Measurements from ENCODE around the gene EFNA1. TPM values are rescaled to one million over a fixed set of nuclear protein-coding genes. Genes with fewer than 3 reads are reported as not detected.
"Not testable (repeated sequence)": the region's sequence is repeated elsewhere in the genome, so short reads cannot be mapped to it uniquely, and the experiment has no call there.

Gene EFNA1
- total RNA-seq, 2 donors from 2014 or later = 3.6 to 5.0 TPM

- TF ChIP-seq CTCF (conservative IDR thresholded peaks at IDR 0.05) = no peak
- Histone ChIP-seq H3K36me3 (ENCODE audit: control insufficient read depth, insufficient read depth, low read length) (peaks cover 12% of the 10 kb centered on the region), H3K9me3 (ENCODE audit: control insufficient read depth, low read length) (no peaks in the 10 kb centered on the region), H3K4me3 (ENCODE audit: low read length) (peak overlapping the region; percentile 97), H3K4me1 (ENCODE audit: control insufficient read depth, insufficient read depth, low read length) (peaks cover 4% of the 10 kb centered on the region), H3K27ac (ENCODE audit: low read depth, low read length) (no peak overlapping the region), H3K27me3 (ENCODE audit: control insufficient read depth, insufficient read depth, low read length, poor library complexity, severe bottlenecking) (peaks cover 8% of the 10 kb centered on the region), H3K9ac (ENCODE audit: extremely low read depth, low read length, poor library complexity, severe bottlenecking) (no peak overlapping the region)
- H3K36me3 Mint-ChIP-seq (ENCODE audit: low read depth) = peaks cover 13% of the 10 kb centered on the region
- H3K27me3 Mint-ChIP-seq (ENCODE audit: insufficient read depth) = peaks cover 35% of the 10 kb centered on the region
- no peak for DNase-seq
- peak overlapping the region; percentile 99 for H3K4me3 Mint-ChIP-seq
- WGBS, 2 experiments (ENCODE audit: insufficient coverage in 1 of 2, insufficient read length in 1 of 2) = 10 to 19% methylated on average over 3 to 11 of the region's 11 CpGs
- H3K27ac Mint-ChIP-seq = peak overlapping the region; percentile 94
- H3K4me1 Mint-ChIP-seq = peaks cover 6% of the 10 kb centered on the region
- H3K9me3 Mint-ChIP-seq = no peaks in the 10 kb centered on the region
Measured at GRCh38 chr1:155140630-155140953, 12.9 kb downstream of the EFNA1 start.

GRCh38 chr1:155141749-155142148 lies 14.1 kb downstream of the EFNA1 start:
- Mint-ChIP-seq H3K4me1 (peaks cover 4% of the 10 kb centered on the region), H3K36me3 (ENCODE audit: low read depth) (peaks cover 13% of the 10 kb centered on the region), H3K9me3 (no peaks in the 10 kb centered on the region), H3K27me3 (ENCODE audit: insufficient read depth) (peaks cover 41% of the 10 kb centered on the region), H3K4me3 (no peak overlapping the region), H3K27ac (no peak overlapping the region)
- H3K9ac ChIP-seq (ENCODE audit: extremely low read depth, low read length, poor library complexity, severe bottlenecking) = no peak overlapping the region
- peaks cover 8% of the 10 kb centered on the region for H3K27me3 ChIP-seq (ENCODE audit: control insufficient read depth, insufficient read depth, low read length, poor library complexity, severe bottlenecking)
- H3K9me3 ChIP-seq (ENCODE audit: control insufficient read depth, low read length) = no peaks in the 10 kb centered on the region
- TF ChIP-seq CTCF (conservative IDR thresholded peaks at IDR 0.05) = no peak
- H3K36me3 ChIP-seq (ENCODE audit: control insufficient read depth, insufficient read depth, low read length) = peaks cover 12% of the 10 kb centered on the region
- no peak for DNase-seq
- 85 to 94% methylated on average over 6 to 7 of the region's 7 CpGs for WGBS, 2 experiments (ENCODE audit: insufficient coverage in 1 of 2, insufficient read length in 1 of 2)
- H3K4me3 ChIP-seq (ENCODE audit: low read length) = no peak overlapping the region
- peaks cover 3% of the 10 kb centered on the region for H3K4me1 ChIP-seq (ENCODE audit: control insufficient read depth, insufficient read depth, low read length)
- no peak overlapping the region for H3K27ac ChIP-seq (ENCODE audit: low read depth, low read length)

GRCh38 chr1:155145491-155145890 lies 17.8 kb downstream of the EFNA1 start:
- H3K9ac ChIP-seq (ENCODE audit: extremely low read depth, low read length, poor library complexity, severe bottlenecking) = no peak overlapping the region
- H3K4me3 ChIP-seq (ENCODE audit: low read length) = no peak overlapping the region
- H3K4me1 ChIP-seq (ENCODE audit: control insufficient read depth, insufficient read depth, low read length) = no peaks in the 10 kb centered on the region
- peaks cover 8% of the 10 kb centered on the region for H3K27me3 ChIP-seq (ENCODE audit: control insufficient read depth, insufficient read depth, low read length, poor library complexity, severe bottlenecking)
- Mint-ChIP-seq H3K27me3 (ENCODE audit: insufficient read depth) (peaks cover 48% of the 10 kb centered on the region), H3K4me1 (peaks cover 2% of the 10 kb centered on the region), H3K9me3 (no peaks in the 10 kb centered on the region), H3K4me3 (no peak overlapping the region), H3K36me3 (ENCODE audit: low read depth) (no peaks in the 10 kb centered on the region), H3K27ac (no peak overlapping the region)
- no peaks in the 10 kb centered on the region for H3K9me3 ChIP-seq (ENCODE audit: control insufficient read depth, low read length)
- WGBS, 2 experiments (ENCODE audit: insufficient coverage in 1 of 2, insufficient read length in 1 of 2) = 88% methylated on average over 3 of the region's 3 CpGs; no CpG with 5 or more reads in 1 of the 2 experiments
- H3K27ac ChIP-seq (ENCODE audit: low read depth, low read length) = no peak overlapping the region
- DNase-seq = no peak
- H3K36me3 ChIP-seq (ENCODE audit: control insufficient read depth, insufficient read depth, low read length) = no peaks in the 10 kb centered on the region
- TF ChIP-seq CTCF (conservative IDR thresholded peaks at IDR 0.05) = peak; percentile 43

GRCh38 chr1:155155996-155156643 lies 28.4 kb downstream of the EFNA1 start:
- not testable (repeated sequence) for H3K27ac Mint-ChIP-seq; DNase-seq; H3K4me3 Mint-ChIP-seq; H3K27ac ChIP-seq (ENCODE audit: low read depth, low read length); H3K4me1 Mint-ChIP-seq; H3K9me3 ChIP-seq (ENCODE audit: control insufficient read depth, low read length); H3K9ac ChIP-seq (ENCODE audit: extremely low read depth, low read length, poor library complexity, severe bottlenecking); H3K9me3 Mint-ChIP-seq; H3K36me3 ChIP-seq (ENCODE audit: control insufficient read depth, insufficient read depth, low read length); H3K4me3 ChIP-seq (ENCODE audit: low read length); H3K4me1 ChIP-seq (ENCODE audit: control insufficient read depth, insufficient read depth, low read length); H3K36me3 Mint-ChIP-seq (ENCODE audit: low read depth)
- 66 to 76% methylated on average over 2 to 3 of the region's 3 CpGs for WGBS, 2 experiments (ENCODE audit: insufficient coverage in 1 of 2, insufficient read length in 1 of 2)
- peaks cover 10% of the 10 kb centered on the region for H3K27me3 ChIP-seq (ENCODE audit: control insufficient read depth, insufficient read depth, low read length, poor library complexity, severe bottlenecking)
- H3K27me3 Mint-ChIP-seq (ENCODE audit: insufficient read depth) = peaks cover 34% of the 10 kb centered on the region

Measured in endodermal cell (in vitro differentiated cells).